Measurements from ENCODE around the gene MSL2. TPM values are rescaled to one million over a fixed set of nuclear protein-coding genes. Genes with fewer than 3 reads are reported as not detected.

MSL2 gene, protein sequence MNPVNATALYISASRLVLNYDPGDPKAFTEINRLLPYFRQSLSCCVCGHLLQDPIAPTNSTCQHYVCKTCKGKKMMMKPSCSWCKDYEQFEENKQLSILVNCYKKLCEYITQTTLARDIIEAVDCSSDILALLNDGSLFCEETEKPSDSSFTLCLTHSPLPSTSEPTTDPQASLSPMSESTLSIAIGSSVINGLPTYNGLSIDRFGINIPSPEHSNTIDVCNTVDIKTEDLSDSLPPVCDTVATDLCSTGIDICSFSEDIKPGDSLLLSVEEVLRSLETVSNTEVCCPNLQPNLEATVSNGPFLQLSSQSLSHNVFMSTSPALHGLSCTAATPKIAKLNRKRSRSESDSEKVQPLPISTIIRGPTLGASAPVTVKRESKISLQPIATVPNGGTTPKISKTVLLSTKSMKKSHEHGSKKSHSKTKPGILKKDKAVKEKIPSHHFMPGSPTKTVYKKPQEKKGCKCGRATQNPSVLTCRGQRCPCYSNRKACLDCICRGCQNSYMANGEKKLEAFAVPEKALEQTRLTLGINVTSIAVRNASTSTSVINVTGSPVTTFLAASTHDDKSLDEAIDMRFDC
- total RNA-seq (10 to 100 TPM; 48.7 to 56.9 TPM), polyA plus RNA-seq (ENCODE audit: insufficient read depth, low read depth, low replicate concordance) (33.9 TPM)
- long read RNA-seq, donor 1, full-length matches to known transcripts, result 13 of 13 reads
- long read RNA-seq, donor 1, partial matches to known transcripts, result 0 of 13 reads
- long read RNA-seq, donor 1, other reads (novel, unspliced or antisense), result 0 of 13 reads
- long read RNA-seq, donor 2, full-length matches to known transcripts, result 6 of 6 reads
- long read RNA-seq, donor 2, partial matches to known transcripts, result 0 of 6 reads
- long read RNA-seq, donor 2, other reads (novel, unspliced or antisense), result 0 of 6 reads

DNA sequence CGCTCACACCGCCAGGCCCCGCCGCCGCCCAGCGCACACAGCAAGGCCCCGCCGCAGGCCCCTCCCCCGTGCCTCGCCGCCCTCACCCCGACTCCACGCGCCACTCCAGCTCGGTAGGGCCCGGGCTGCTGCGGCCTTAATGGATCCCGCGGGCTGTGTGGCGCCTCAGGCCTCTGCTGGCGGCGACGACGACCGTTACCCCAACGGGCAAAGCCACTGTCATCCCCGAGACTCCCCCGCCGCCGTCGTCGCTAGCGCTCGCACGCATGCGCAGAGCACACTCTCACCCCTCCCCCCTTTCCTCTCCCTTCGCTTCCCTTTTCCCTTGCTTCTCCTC is at the start of gene MSL2:
MSL2 (minus strand) TSS at position 272 of the 337 bp plus-strand sequence. CDS start 1,222 bp downstream, outside the sequence.
- Histone ChIP-seq H3K36me3 (ENCODE audit: low read depth, missing control alignments) (no peaks in the 10 kb centered on the region), H3K27me3 (no peaks in the 10 kb centered on the region), H3K9me3 (no peaks in the 10 kb centered on the region), H3K4me1 (peaks cover 22% of the 10 kb centered on the region), H3K27ac (peak within 1 kb of the TSS; percentile 99 to 100), H3K4me3 (peak within 1 kb of the TSS; percentile 93 to 94)
- no peak for DNase-seq
- intact Hi-C loops (cut with DNase I; ENCODE audit: low total_unique reads), result loop anchor here (5.0 to 10.0 kb wide), 2 partner anchors 56 to 121 kb away; partner anchors contain the start of gene PCCB
- TF ChIP-seq POLR2A (IDR thresholded peaks at IDR 0.05), result no peak
- TF ChIP-seq, protein P1, sequence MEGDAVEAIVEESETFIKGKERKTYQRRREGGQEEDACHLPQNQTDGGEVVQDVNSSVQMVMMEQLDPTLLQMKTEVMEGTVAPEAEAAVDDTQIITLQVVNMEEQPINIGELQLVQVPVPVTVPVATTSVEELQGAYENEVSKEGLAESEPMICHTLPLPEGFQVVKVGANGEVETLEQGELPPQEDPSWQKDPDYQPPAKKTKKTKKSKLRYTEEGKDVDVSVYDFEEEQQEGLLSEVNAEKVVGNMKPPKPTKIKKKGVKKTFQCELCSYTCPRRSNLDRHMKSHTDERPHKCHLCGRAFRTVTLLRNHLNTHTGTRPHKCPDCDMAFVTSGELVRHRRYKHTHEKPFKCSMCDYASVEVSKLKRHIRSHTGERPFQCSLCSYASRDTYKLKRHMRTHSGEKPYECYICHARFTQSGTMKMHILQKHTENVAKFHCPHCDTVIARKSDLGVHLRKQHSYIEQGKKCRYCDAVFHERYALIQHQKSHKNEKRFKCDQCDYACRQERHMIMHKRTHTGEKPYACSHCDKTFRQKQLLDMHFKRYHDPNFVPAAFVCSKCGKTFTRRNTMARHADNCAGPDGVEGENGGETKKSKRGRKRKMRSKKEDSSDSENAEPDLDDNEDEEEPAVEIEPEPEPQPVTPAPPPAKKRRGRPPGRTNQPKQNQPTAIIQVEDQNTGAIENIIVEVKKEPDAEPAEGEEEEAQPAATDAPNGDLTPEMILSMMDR (IDR thresholded peaks at IDR 0.05), result no peak
- WGBS, 2 donors, result 0 to 2% methylated on average over 25 to 37 of the region's 37 CpGs

DNA sequence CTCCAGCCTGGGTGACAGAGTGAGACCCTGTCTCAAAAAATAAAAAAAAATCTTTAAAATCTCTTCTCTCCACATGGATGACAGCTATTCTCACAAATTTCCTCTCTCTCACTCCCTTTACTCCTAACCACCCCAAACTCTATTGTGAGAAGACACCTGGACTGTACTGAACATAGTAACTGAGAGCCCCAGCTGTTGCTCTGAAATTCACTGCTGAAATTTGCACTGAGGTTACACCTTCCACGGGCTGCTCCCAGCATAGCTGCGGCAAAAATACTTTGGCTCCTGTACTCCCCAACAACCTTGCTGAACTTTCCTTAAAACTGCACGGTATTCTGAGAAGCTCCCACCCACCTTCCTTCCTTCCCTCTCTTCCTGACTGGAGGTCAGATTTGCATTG is 49.6 kb upstream of the MSL2 start:
- no peaks in the 10 kb centered on the region for H3K9me3 ChIP-seq
- H3K27me3 ChIP-seq, result no peaks in the 10 kb centered on the region
- TF ChIP-seq, protein P1 (IDR thresholded peaks at IDR 0.05), result no peak
- no peak for DNase-seq
- peaks cover 6% of the 10 kb centered on the region for H3K4me1 ChIP-seq
- intact Hi-C loops (cut with DNase I; ENCODE audit: low total_unique reads), result no loop called here
- 54 to 75% methylated on average over 3 of the region's 3 CpGs for WGBS, 2 donors
- H3K27ac ChIP-seq, result no peak overlapping the region
- H3K36me3 ChIP-seq (ENCODE audit: low read depth, missing control alignments), result no peaks in the 10 kb centered on the region
- H3K4me3 ChIP-seq, result no peak overlapping the region

DNA sequence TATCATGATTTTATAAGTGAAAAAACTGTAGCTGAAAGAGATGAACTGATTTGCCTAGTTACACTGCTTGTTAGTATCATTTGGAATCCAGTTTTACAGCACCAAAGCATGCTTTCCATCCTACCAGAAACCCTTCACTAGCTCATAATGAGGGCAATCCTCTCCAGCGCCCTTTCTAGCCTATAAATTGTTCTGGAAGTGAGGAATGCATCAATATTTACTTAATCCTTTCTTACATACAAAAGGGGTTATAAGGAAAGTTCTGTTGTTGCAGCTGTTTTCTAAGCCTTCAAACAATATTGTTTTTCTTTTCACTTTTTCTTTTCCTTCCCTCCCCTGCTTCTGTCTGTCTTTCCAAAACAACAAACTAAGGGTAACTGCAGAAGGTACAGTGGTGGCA is 43.0 kb upstream of the MSL2 start:
- Histone ChIP-seq H3K36me3 (ENCODE audit: low read depth, missing control alignments) (no peaks in the 10 kb centered on the region), H3K9me3 (no peaks in the 10 kb centered on the region), H3K27me3 (no peaks in the 10 kb centered on the region), H3K4me3 (no peak overlapping the region), H3K27ac (no peak overlapping the region), H3K4me1 (no peaks in the 10 kb centered on the region)
- WGBS, 2 donors, result 63 to 66% methylated on average over 1 of the region's 1 CpG
- no peak for TF ChIP-seq POLR2A (IDR thresholded peaks at IDR 0.05)
- TF ChIP-seq, protein P1 (IDR thresholded peaks at IDR 0.05), result no peak
- intact Hi-C loops (cut with DNase I; ENCODE audit: low total_unique reads), result no loop called here
- no peak for DNase-seq

DNA sequence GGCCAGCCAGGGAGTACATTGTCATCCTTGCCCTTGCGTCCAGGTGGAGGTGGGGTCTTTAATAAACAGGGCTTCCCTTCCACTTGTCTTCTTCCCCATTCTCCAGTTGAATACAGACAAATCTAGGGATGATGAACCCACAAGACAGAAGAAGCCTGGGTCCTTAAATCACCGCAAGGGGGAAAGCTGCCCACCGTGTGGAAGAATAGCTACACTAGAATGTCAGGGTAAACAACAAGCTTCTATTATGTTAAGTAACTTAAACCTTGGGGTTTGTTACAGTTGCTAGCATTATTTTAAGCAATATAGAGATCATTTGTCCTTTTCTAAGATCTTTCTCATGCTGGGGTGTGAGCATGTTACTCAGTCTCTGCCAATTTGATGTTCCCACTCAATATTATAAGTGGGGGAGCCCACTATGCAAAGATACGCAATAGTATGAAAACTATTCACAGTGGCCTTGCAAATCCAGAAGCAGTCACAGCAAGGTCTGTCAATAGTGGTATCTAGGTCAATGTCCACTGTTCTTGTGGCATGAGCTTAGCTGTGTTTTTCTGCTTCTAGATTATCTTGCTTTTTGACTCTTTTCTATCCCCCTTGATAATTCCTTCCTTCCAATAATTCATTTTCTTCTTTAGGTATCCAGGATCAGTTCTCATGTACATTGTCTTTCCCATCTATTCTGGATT is 42.0 kb upstream of the MSL2 start:
- no peak overlapping the region for H3K4me3 ChIP-seq
- no peak for DNase-seq
- no peaks in the 10 kb centered on the region for H3K9me3 ChIP-seq
- no peak overlapping the region for H3K27ac ChIP-seq
- 72 to 85% methylated on average over 4 of the region's 4 CpGs for WGBS, 2 donors
- H3K27me3 ChIP-seq, result no peaks in the 10 kb centered on the region
- no peaks in the 10 kb centered on the region for H3K36me3 ChIP-seq (ENCODE audit: low read depth, missing control alignments)
- intact Hi-C loops (cut with DNase I; ENCODE audit: low total_unique reads), result no loop called here
- H3K4me1 ChIP-seq, result no peaks in the 10 kb centered on the region
- no peak for TF ChIP-seq POLR2A (IDR thresholded peaks at IDR 0.05)
- TF ChIP-seq, protein P1 (IDR thresholded peaks at IDR 0.05), result no peak

All from testis (tissue), 5 donors.